DOHH2 (cell line): Measurements from ENCODE around the gene SETD3.

Experiments
- H3F3A ChIP-seq: fragments of 200-600 bp; sonication (generic), shearing (Covaris generic); 2 replicates; pipeline ENCODE4 v1.6.0; 2016; ENCODE audit warnings: antibody characterized with exemption, mild to moderate bottlenecking; ENCODE audit not compliant: control insufficient read depth, insufficient read depth
- H3K27ac ChIP-seq: fragments of 200-600 bp; sonication (generic); 2 replicates; pipeline ENCODE4 v1.5.1; 2014; ENCODE audit warnings: low read depth, mild to moderate bottlenecking, low read length, moderate library complexity
- H3K27me3 ChIP-seq: fragments of 200-600 bp; sonication (generic); 2 replicates; pipeline ENCODE4 v1.6.1; 2014; ENCODE audit warnings: mild to moderate bottlenecking, low read length, mixed read lengths; ENCODE audit not compliant: control insufficient read depth
- H3K36me3 ChIP-seq: fragments of 200-600 bp; sonication (generic); 2 replicates; pipeline ENCODE4 v1.6.1; 2014; ENCODE audit warnings: mild to moderate bottlenecking, low read length, moderate library complexity, mixed read lengths; ENCODE audit not compliant: control insufficient read depth
- H3K4me1 ChIP-seq: fragments of 200-600 bp; sonication (generic); 2 replicates; pipeline ENCODE4 v1.6.1; 2014; ENCODE audit warnings: mild to moderate bottlenecking, low read length, mixed read lengths; ENCODE audit not compliant: control insufficient read depth
- H3K4me2 ChIP-seq: fragments of 200-600 bp; sonication (generic); 2 replicates; pipeline ENCODE4 v1.6.0; 2014; ENCODE audit warnings: mild to moderate bottlenecking, low read length, moderate library complexity
- H3K4me3 ChIP-seq: fragments of 200-600 bp; sonication (generic); 2 replicates; pipeline ENCODE4 v1.5.1; 2014; ENCODE audit warnings: mild to moderate bottlenecking, low read length, mixed read lengths
- H3K79me2 ChIP-seq: fragments of 200-600 bp; sonication (generic); 2 replicates; pipeline ENCODE4 v1.6.1; 2014; ENCODE audit warnings: mild to moderate bottlenecking, low read length, mixed read lengths; ENCODE audit not compliant: control insufficient read depth
- H3K9me2 ChIP-seq: fragments of 200-600 bp; sonication (generic); replicated peaks from 2 replicates; pipeline ENCODE4 v1.6.1; 2014; ENCODE audit warnings: mild to moderate bottlenecking, low read length, mixed read lengths; ENCODE audit not compliant: control insufficient read depth
- H3K9me3 ChIP-seq: fragments of 200-600 bp; sonication (generic); 2 replicates; pipeline ENCODE4 v1.6.1; 2014; ENCODE audit warnings: antibody characterized with exemption, low read length, mixed read lengths; ENCODE audit not compliant: control insufficient read depth, insufficient read depth
- H4K20me1 ChIP-seq: fragments of 200-600 bp; sonication (generic); 2 replicates; pipeline ENCODE4 v1.6.0; 2014; ENCODE audit warnings: low read depth, mild to moderate bottlenecking, antibody characterized with exemption, low read length, moderate library complexity; ENCODE audit not compliant: control insufficient read depth, insufficient read depth
- CTCF ChIP-seq: fragments of 200-600 bp; sonication (generic); IDR thresholded peaks from one replicate; pipeline ENCODE4 v1.5.1; 2014; ENCODE audit warnings: antibody characterized with exemption, mild to moderate bottlenecking, low read depth, low read length; ENCODE audit not compliant: poor library complexity, severe bottlenecking
- EZH2phosphoT487 ChIP-seq: fragments of 200-600 bp; sonication (generic); IDR thresholded peaks from 2 replicates; pipeline ENCODE4 v1.6.1; 2017; ENCODE audit warnings: borderline replicate concordance, mild to moderate bottlenecking, antibody characterized with exemption, low read length, moderate library complexity, mixed read lengths

Gene SETD3

DNA sequence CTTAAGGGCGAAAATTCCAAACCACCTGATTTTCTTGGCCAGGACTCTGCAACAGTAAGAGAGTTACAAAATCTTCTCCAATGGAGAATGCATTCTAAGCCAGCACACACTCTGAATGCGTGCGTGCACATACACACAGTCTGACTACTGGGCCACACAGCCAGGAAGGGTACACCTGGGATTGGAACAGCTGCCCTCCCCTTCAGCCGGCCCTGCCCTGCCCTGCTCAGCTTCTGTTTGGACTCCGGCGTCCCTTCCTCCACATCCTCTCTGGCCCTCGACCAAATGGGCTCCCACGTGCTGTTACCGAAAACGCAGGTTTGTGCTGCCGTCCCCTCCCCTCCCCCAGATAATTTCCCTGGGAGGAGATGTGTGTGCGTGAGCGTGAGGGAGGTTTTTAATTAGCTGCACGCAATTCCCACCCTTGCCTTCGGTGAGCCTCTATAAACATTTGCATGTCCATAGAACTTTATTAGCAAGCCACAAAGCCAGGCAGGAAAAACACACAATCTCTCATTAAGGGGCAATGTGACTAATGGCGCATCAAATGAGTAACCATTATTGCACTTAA, 43.5 kb upstream of the SETD3 start:
- TF ChIP-seq EZH2phosphoT487 (no peak), CTCF (no peak)
- H3F3A ChIP-seq: no peaks in the 10 kb centered on the region
- no peaks in the 10 kb centered on the region for H3K27me3 ChIP-seq
- no peaks in the 10 kb centered on the region for H3K36me3 ChIP-seq
- no peaks in the 10 kb centered on the region for H3K9me2 ChIP-seq
- no peak overlapping the region for H3K4me2 ChIP-seq
- H3K79me2 ChIP-seq: no peaks in the 10 kb centered on the region
- no peaks in the 10 kb centered on the region for H3K4me1 ChIP-seq
- no peak overlapping the region for H3K27ac ChIP-seq
- H3K4me3 ChIP-seq: no peak overlapping the region
- H3K9me3 ChIP-seq: no peaks in the 10 kb centered on the region
- H4K20me1 ChIP-seq: no peaks in the 10 kb centered on the region

DNA sequence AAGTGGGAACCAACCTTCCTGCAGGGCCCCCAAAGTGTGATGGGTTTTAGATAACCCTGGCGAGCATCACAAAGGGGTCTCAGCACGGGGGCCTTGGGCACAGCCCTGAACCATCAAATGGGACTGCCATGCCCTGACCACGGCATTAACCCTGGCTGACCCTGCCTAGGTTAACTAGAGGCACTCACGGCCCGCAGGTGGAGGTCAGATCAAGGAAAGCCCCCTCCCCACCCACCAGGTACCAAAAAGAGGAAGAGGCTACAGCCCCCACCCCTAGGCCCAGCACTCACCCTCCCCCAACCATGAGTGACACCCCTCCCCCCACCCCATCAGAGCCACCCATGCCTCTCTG, 43.0 kb upstream of the SETD3 start:
- no peaks in the 10 kb centered on the region for H3K4me1 ChIP-seq
- H3K27ac ChIP-seq: no peak overlapping the region
- no peaks in the 10 kb centered on the region for H3K36me3 ChIP-seq
- TF ChIP-seq EZH2phosphoT487 (no peak), CTCF (no peak)
- no peaks in the 10 kb centered on the region for H3K9me3 ChIP-seq
- no peaks in the 10 kb centered on the region for H4K20me1 ChIP-seq
- H3K27me3 ChIP-seq: no peaks in the 10 kb centered on the region
- no peak overlapping the region for H3K4me2 ChIP-seq
- H3K79me2 ChIP-seq: no peaks in the 10 kb centered on the region
- H3K4me3 ChIP-seq: no peak overlapping the region
- no peaks in the 10 kb centered on the region for H3K9me2 ChIP-seq
- no peaks in the 10 kb centered on the region for H3F3A ChIP-seq

DNA sequence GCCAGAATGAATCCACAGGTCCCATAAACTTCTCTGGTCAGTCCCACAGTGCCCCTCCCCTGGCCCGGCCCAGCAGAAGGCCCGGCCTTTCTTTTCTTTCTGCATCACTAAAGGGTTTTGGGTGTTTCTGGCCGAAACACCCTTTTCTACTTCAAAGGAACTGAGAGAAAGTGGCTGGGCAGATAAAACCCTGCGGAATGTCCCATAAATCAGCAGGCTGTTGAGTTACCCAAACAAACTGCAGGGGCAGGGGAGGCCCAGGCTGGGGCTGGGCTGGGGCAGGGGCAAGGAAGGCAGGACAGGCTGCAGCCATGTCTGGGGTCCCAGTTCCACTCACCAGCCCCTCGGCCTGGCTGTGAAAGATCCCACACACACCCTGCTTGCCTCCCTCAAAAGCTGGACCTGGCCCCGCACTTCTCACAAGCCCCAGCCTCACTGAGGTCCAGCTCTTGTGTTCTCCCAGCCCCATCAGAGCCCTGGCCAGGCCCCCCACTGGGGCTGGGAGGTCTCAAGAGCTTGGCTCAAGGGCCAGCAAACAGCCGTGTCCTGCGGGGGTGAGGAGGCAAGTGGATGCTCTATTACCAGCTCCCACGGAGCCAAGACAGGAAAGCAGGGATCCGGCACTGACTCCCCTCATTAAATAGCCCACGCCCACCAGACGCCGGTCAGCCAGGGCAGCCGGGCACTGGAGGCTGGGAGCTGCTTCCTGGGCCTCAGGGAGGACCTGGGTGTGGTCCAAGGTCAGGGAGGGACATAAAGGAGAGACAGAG, 42.5 kb upstream of the SETD3 start:
- no peak overlapping the region for H3K27ac ChIP-seq

More for the DNA sequence above, 42.5 kb upstream of the SETD3 start:
- no peaks in the 10 kb centered on the region for H3K9me3 ChIP-seq
- H3K79me2 ChIP-seq: no peaks in the 10 kb centered on the region
- no peaks in the 10 kb centered on the region for H3F3A ChIP-seq
- no peaks in the 10 kb centered on the region for H3K4me1 ChIP-seq
- H3K36me3 ChIP-seq: no peaks in the 10 kb centered on the region
- H3K9me2 ChIP-seq: no peaks in the 10 kb centered on the region
- H4K20me1 ChIP-seq: no peaks in the 10 kb centered on the region
- H3K4me3 ChIP-seq: no peak overlapping the region
- no peaks in the 10 kb centered on the region for H3K27me3 ChIP-seq
- no peak for TF ChIP-seq CTCF
- TF ChIP-seq EZH2phosphoT487: no peak
- H3K4me2 ChIP-seq: no peak overlapping the region
